ENCODE measurements around the gene ULBP2. TPM values are rescaled to one million over a fixed set of nuclear protein-coding genes. Genes with fewer than 3 reads are reported as not detected.

ULBP2 gene
- total and polyA plus RNA-seq, 7 experiments from 2014 or later: 0.27 to 1.0 (median 0.56) TPM; not detected in 2

- H3K36me3 ChIP-seq (ENCODE audit: control insufficient read depth in 2 of 3, insufficient read depth in 3 of 3, low read length in 3 of 3): no peaks in the 10 kb centered on the region
- H3K27ac ChIP-seq (ENCODE audit: low read depth, low read length): no peak overlapping the region
- H3K4me1 ChIP-seq (ENCODE audit: control insufficient read depth in 2 of 2, insufficient read depth in 2 of 2, low read length in 2 of 2): no peaks in the 10 kb centered on the region
- H3K4me1 Mint-ChIP-seq: no peaks in the 10 kb centered on the region
- no peak overlapping the region for H3K4me3 ChIP-seq (ENCODE audit: low read length)
- ATAC-seq: no peak
- H3K27me3 Mint-ChIP-seq: peaks cover 0 to 17% (median 0%) of the 10 kb centered on the region in 5 donors
- H3K9me3 Mint-ChIP-seq: peaks cover 3 to 23% (median 8%) of the 10 kb centered on the region in 11 donors
- no peak overlapping the region for H3K27ac Mint-ChIP-seq
- no peak for DNase-seq
- H3K36me3 Mint-ChIP-seq: peaks cover 0 to 5% (median 4%) of the 10 kb centered on the region in 5 donors
- ChIA-PET CTCF (no interaction called here), POLR2A (no interaction called here)
- intact Hi-C loops (cut with micrococcal nuclease): no loop called here
- H3K4me3 Mint-ChIP-seq: no peak overlapping the region
- H3K9me3 ChIP-seq (ENCODE audit: control insufficient read depth in 2 of 3, low read length in 3 of 3): peaks cover 0 to 5% (median 0%) of the 10 kb centered on the region in 3 experiments
- no peaks in the 10 kb centered on the region for H3K27me3 ChIP-seq (ENCODE audit: control insufficient read depth in 2 of 2, insufficient read depth in 2 of 2, low read length in 2 of 2)
Observed at GRCh38 chr6:149903938-149904611, 37.7 kb upstream of the ULBP2 start.

- Histone ChIP-seq H3K4me1 (ENCODE audit: control insufficient read depth in 2 of 2, insufficient read depth in 2 of 2, low read length in 2 of 2) (no peaks in the 10 kb centered on the region), H3K27me3 (ENCODE audit: control insufficient read depth in 2 of 2, insufficient read depth in 2 of 2, low read length in 2 of 2) (no peaks in the 10 kb centered on the region), H3K36me3 (ENCODE audit: control insufficient read depth in 2 of 3, insufficient read depth in 3 of 3, low read length in 3 of 3) (no peaks in the 10 kb centered on the region), H3K4me3 (ENCODE audit: low read length) (no peak overlapping the region), H3K27ac (ENCODE audit: low read depth, low read length) (no peak overlapping the region), H3K9me3 (ENCODE audit: control insufficient read depth in 2 of 3, low read length in 3 of 3) (peaks cover 0 to 5% (median 0%) of the 10 kb centered on the region in 3 experiments)
- no peak for ATAC-seq
- H3K36me3 Mint-ChIP-seq: peaks cover 0 to 9% (median 4%) of the 10 kb centered on the region in 5 donors
- no peak overlapping the region for H3K4me3 Mint-ChIP-seq
- no peak for DNase-seq
- intact Hi-C loops (cut with micrococcal nuclease): no loop called here
- peaks cover 5 to 29% (median 10%) of the 10 kb centered on the region in 11 donors for H3K9me3 Mint-ChIP-seq
- no peak overlapping the region for H3K27ac Mint-ChIP-seq
- POLR2A ChIA-PET: no interaction called here
- peaks cover 0 to 13% (median 0%) of the 10 kb centered on the region in 5 donors for H3K27me3 Mint-ChIP-seq
- CTCF ChIA-PET: no interaction called here
- no peaks in the 10 kb centered on the region for H3K4me1 Mint-ChIP-seq
Observed at GRCh38 chr6:149904661-149905370, 37.0 kb upstream of the ULBP2 start.

DNA sequence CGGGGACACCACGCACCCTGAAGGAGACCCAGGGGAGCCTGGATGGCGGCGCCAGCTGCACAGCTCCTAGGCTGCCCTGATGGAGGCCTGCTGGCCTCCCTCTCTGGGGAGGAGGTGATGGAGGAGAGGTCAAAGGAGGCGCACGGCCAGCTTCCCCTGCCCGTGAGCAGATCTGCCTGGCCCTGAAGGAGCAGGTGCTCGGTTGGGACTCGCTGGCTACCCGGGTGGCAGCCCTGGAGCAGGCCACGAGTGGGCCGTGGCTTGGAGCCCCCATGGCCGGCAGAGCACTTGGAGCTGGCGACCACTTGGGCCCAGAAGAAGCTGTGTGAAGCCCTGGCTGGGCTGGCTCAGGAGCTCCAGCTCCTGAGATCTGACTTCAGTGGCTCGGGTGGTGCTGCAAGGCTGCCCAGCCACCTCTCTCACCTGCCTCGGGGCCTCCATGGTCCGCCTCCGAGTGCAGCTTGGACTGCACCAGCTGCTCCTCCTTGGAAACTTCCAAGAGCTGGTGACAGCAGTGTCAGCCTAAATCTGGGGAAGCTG, 36.4 kb upstream of the ULBP2 start:
- Mint-ChIP-seq H3K4me3 (no peak overlapping the region), H3K4me1 (no peaks in the 10 kb centered on the region), H3K27me3 (peaks cover 0 to 15% (median 6%) of the 10 kb centered on the region in 5 donors), H3K36me3 (peaks cover 0 to 9% (median 4%) of the 10 kb centered on the region in 5 donors), H3K27ac (no peak overlapping the region), H3K9me3 (peaks cover 5 to 29% (median 10%) of the 10 kb centered on the region in 11 donors)
- Histone ChIP-seq H3K9me3 (ENCODE audit: control insufficient read depth in 2 of 3, low read length in 3 of 3) (peaks cover 0 to 5% (median 0%) of the 10 kb centered on the region in 3 experiments), H3K27me3 (ENCODE audit: control insufficient read depth in 2 of 2, insufficient read depth in 2 of 2, low read length in 2 of 2) (no peaks in the 10 kb centered on the region), H3K4me3 (ENCODE audit: low read length) (no peak overlapping the region), H3K36me3 (ENCODE audit: control insufficient read depth in 2 of 3, insufficient read depth in 3 of 3, low read length in 3 of 3) (no peaks in the 10 kb centered on the region), H3K27ac (ENCODE audit: low read depth, low read length) (no peak overlapping the region), H3K4me1 (ENCODE audit: control insufficient read depth in 2 of 2, insufficient read depth in 2 of 2, low read length in 2 of 2) (no peaks in the 10 kb centered on the region)
- ATAC-seq (no peak), DNase-seq (no peak)
- ChIA-PET POLR2A (no interaction called here), CTCF (no interaction called here)
- intact Hi-C loops (cut with micrococcal nuclease): no loop called here

DNA sequence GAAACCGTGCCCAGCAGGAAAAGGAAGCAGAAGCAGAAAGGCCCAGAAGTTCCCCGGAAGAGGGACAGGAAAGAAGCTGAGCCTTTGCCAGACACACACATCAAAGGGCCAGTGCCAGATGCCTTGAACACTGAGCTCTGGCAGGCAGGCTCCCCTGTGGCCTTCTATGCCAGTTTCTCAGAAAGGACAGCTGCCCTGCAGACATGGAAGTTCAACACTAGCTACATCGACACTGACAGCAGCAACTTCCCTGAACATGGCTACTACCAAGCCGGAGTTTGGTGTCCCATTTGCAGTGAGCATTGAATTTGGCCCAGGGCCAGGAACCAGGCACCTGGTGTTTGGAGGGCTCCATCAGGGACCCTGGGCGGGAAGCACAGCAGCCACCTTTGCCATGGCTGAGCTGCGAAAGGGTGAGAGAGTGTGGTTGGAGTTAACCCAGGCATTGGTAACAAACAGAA, 35.9 kb upstream of the ULBP2 start:
- peaks cover 5 to 30% (median 10%) of the 10 kb centered on the region in 11 donors for H3K9me3 Mint-ChIP-seq
- Histone ChIP-seq H3K4me3 (ENCODE audit: low read length) (no peak overlapping the region), H3K9me3 (ENCODE audit: control insufficient read depth in 2 of 3, low read length in 3 of 3) (peaks cover 0 to 5% (median 0%) of the 10 kb centered on the region in 3 experiments), H3K27me3 (ENCODE audit: control insufficient read depth in 2 of 2, insufficient read depth in 2 of 2, low read length in 2 of 2) (no peaks in the 10 kb centered on the region), H3K4me1 (ENCODE audit: control insufficient read depth in 2 of 2, insufficient read depth in 2 of 2, low read length in 2 of 2) (no peaks in the 10 kb centered on the region), H3K36me3 (ENCODE audit: control insufficient read depth in 2 of 3, insufficient read depth in 3 of 3, low read length in 3 of 3) (no peaks in the 10 kb centered on the region), H3K27ac (ENCODE audit: low read depth, low read length) (no peak overlapping the region)
- DNase-seq: no peak
- ATAC-seq: no peak
- H3K4me3 Mint-ChIP-seq: no peak overlapping the region
- H3K27me3 Mint-ChIP-seq: peaks cover under 1 to 17% (median 10%) of the 10 kb centered on the region in 5 donors
- H3K36me3 Mint-ChIP-seq: peaks cover 0 to 9% (median 4%) of the 10 kb centered on the region in 5 donors
- POLR2A ChIA-PET: no interaction called here
- intact Hi-C loops (cut with micrococcal nuclease): no loop called here
- CTCF ChIA-PET: no interaction called here
- no peak overlapping the region for H3K27ac Mint-ChIP-seq
- H3K4me1 Mint-ChIP-seq: no peaks in the 10 kb centered on the region

DNA sequence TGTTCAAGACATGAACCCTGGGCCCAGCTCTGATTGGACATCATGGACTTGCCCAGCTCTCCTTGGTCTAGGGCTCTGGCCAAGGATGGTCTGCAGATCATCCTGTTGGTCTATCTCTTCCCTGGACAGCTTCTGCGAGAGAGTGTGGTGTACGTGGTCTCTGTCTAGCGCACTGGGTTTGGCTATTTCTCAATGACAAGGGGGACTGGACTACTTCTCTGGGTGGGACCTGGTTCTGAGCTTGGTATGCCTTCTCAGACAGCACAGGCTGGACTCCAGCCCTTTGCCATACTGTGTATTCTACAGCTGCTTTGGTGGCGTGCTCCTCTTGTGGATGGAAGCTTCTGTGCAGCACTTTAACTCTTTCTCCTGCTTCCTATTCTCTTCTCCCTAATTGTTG, 35.4 kb upstream of the ULBP2 start:
- no peak overlapping the region for H3K4me3 Mint-ChIP-seq
- no peak for DNase-seq
- ChIA-PET POLR2A (no interaction called here), CTCF (no interaction called here)
- H3K27ac ChIP-seq (ENCODE audit: low read depth, low read length): no peak overlapping the region
- no peaks in the 10 kb centered on the region for H3K4me1 Mint-ChIP-seq
- H3K9me3 Mint-ChIP-seq: peaks cover 5 to 35% (median 10%) of the 10 kb centered on the region in 11 donors
- no peak overlapping the region for H3K4me3 ChIP-seq (ENCODE audit: low read length)
- H3K9me3 ChIP-seq (ENCODE audit: control insufficient read depth in 2 of 3, low read length in 3 of 3): peaks cover 0 to 5% (median 0%) of the 10 kb centered on the region in 3 experiments
- ATAC-seq: no peak
- no peaks in the 10 kb centered on the region for H3K27me3 ChIP-seq (ENCODE audit: control insufficient read depth in 2 of 2, insufficient read depth in 2 of 2, low read length in 2 of 2)
- intact Hi-C loops (cut with micrococcal nuclease): no loop called here
- no peaks in the 10 kb centered on the region for H3K36me3 ChIP-seq (ENCODE audit: control insufficient read depth in 2 of 3, insufficient read depth in 3 of 3, low read length in 3 of 3)
- peaks cover 5 to 19% (median 13%) of the 10 kb centered on the region in 5 donors for H3K27me3 Mint-ChIP-seq
- H3K4me1 ChIP-seq (ENCODE audit: control insufficient read depth in 2 of 2, insufficient read depth in 2 of 2, low read length in 2 of 2): no peaks in the 10 kb centered on the region
- H3K27ac Mint-ChIP-seq: no peak overlapping the region
- peaks cover 0 to 9% (median 4%) of the 10 kb centered on the region in 5 donors for H3K36me3 Mint-ChIP-seq

DNA sequence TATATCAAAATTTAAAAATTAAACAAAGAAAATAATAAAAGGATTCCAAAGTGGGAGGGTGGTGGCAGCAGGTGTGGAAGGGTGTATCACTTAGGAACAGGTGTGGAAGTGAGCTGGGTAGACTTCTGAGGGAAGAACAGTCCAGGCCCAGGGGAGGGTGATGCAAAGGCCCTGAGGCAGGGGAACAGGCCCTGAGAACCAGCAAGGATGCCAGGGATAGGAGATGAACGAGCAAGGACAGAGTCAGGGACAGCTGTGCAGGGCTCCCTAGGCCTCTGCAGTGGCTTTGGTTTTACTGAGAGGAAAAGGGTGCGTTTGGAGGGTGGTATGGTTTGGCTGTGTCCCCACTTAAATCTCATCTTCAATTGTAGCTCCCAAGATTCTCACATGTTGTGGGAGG, 34.5 kb upstream of the ULBP2 start:
- H3K4me3 Mint-ChIP-seq: no peak overlapping the region
- ATAC-seq (no peak), DNase-seq (no peak)
- no peak overlapping the region for H3K27ac ChIP-seq (ENCODE audit: low read depth, low read length)
- POLR2A ChIA-PET: no interaction called here
- peaks cover 7 to 16% (median 13%) of the 10 kb centered on the region in 5 donors for H3K27me3 Mint-ChIP-seq
- no peaks in the 10 kb centered on the region for H3K36me3 ChIP-seq (ENCODE audit: control insufficient read depth in 2 of 3, insufficient read depth in 3 of 3, low read length in 3 of 3)
- no peaks in the 10 kb centered on the region for H3K4me1 Mint-ChIP-seq
- peaks cover 0 to 5% (median 0%) of the 10 kb centered on the region in 3 experiments for H3K9me3 ChIP-seq (ENCODE audit: control insufficient read depth in 2 of 3, low read length in 3 of 3)
- no peaks in the 10 kb centered on the region for H3K4me1 ChIP-seq (ENCODE audit: control insufficient read depth in 2 of 2, insufficient read depth in 2 of 2, low read length in 2 of 2)
- peaks cover 5 to 35% (median 10%) of the 10 kb centered on the region in 11 donors for H3K9me3 Mint-ChIP-seq
- no peak overlapping the region for H3K27ac Mint-ChIP-seq
- H3K4me3 ChIP-seq (ENCODE audit: low read length): no peak overlapping the region
- H3K36me3 Mint-ChIP-seq: peaks cover 0 to 9% (median 4%) of the 10 kb centered on the region in 5 donors
- intact Hi-C loops (cut with micrococcal nuclease): no loop called here
- CTCF ChIA-PET: no interaction called here
- no peaks in the 10 kb centered on the region for H3K27me3 ChIP-seq (ENCODE audit: control insufficient read depth in 2 of 2, insufficient read depth in 2 of 2, low read length in 2 of 2)
